B cell (primary cell): ENCODE measurements around the gene DPP4. TPM values are rescaled to one million over a fixed set of nuclear protein-coding genes. Genes with fewer than 3 reads are reported as not detected.

Experiments used
- ATAC-seq: fragments of 200-7000 bp; cut with Tn5 transposase; one replicate; pipeline ENCODE4 v1.10.0; 2021; ENCODE audit warnings: low read depth, mild to moderate bottlenecking, moderate number of reproducible peaks, moderate library complexity
- CTCF ChIA-PET: fragments of 350-600 bp; sonication (Branson Sonifier 250); formaldehyde crosslinking; loops from one replicate; lab custom pipeline; 2021; ENCODE audit warnings: antibody characterized with exemption, inconsistent platforms; lab: Charles Lee
- POLR2A ChIA-PET: fragments of 350-600 bp; sonication (Branson Sonifier 250); formaldehyde crosslinking; loops from one replicate; lab custom pipeline; 2021; ENCODE audit warnings: antibody characterized with exemption; lab: Charles Lee
- DNase-seq: peaks from one replicate; pipeline ENCODE4 v3.0.0; 2013
- H2AFZ ChIP-seq: 2 replicates; pipeline ENCODE4 v1.6.1; 2012; ENCODE audit warnings: mild to moderate bottlenecking, low read depth, low read length; ENCODE audit not compliant: insufficient read depth, poor library complexity, severe bottlenecking
- H3K27ac ChIP-seq, 2 donors: 1 replicate in 1 of 2; 2 replicates in 1 of 2; pipeline ENCODE4 v1.5.1; 2012 to 2013; ENCODE audit warnings: low read length in 2 of 2, mild to moderate bottlenecking in 2 of 2, moderate library complexity in 1 of 2
- H3K27me3 ChIP-seq, 4 experiments: fragments of 200-600 bp in 1 of 4; sonication (generic) in 1 of 4; replicated peaks in 1 of 4; 1 replicate in 2 of 4; 2 replicates in 2 of 4; pipeline versions ENCODE4 v1.6.1 to v1.7.0; 2013 to 2016; ENCODE audit warnings: low read length in 3 of 4, mild to moderate bottlenecking in 2 of 4, mixed read lengths in 1 of 4, moderate library complexity in 1 of 4; ENCODE audit not compliant: insufficient read depth in 4 of 4, control insufficient read depth in 3 of 4; ENCODE audit errors: control extremely low read depth in 1 of 4
- H3K36me3 ChIP-seq, 2 experiments: replicated peaks in 1 of 2; 1 replicate in 1 of 2; 2 replicates in 1 of 2; pipeline versions ENCODE4 v1.6.1 to v1.7.1; 2013; ENCODE audit warnings: low read length in 1 of 2; ENCODE audit not compliant: insufficient read depth in 2 of 2, control insufficient read depth in 1 of 2; ENCODE audit errors: control extremely low read depth in 1 of 2, extremely low read depth in 1 of 2
- H3K4me1 ChIP-seq, 2 donors: fragments of 200-600 bp in 1 of 2; sonication (generic) in 1 of 2; 1 replicate in 1 of 2; 2 replicates in 1 of 2; pipeline versions ENCODE4 v1.5.1 to v1.6.1; 2013 to 2017; ENCODE audit warnings: low read length in 2 of 2; ENCODE audit not compliant: control insufficient read depth in 2 of 2, insufficient read depth in 2 of 2
- H3K4me2 ChIP-seq: replicated peaks from 2 replicates; pipeline ENCODE3; 2012; ENCODE audit warnings: mild to moderate bottlenecking, low read depth, low read length; ENCODE audit not compliant: poor library complexity, severe bottlenecking
- H3K4me3 ChIP-seq, 5 experiments: fragments of 200-600 bp in 1 of 5; sonication (generic) in 1 of 5; 1 replicate in 3 of 5; 2 replicates in 2 of 5; pipeline versions ENCODE4 v1.5.1 to v1.7.0; 2011 to 2016; ENCODE audit warnings: low read length in 4 of 5, mild to moderate bottlenecking in 4 of 5, low read depth in 2 of 5, control low read depth in 1 of 5, moderate library complexity in 1 of 5; ENCODE audit not compliant: insufficient read depth in 1 of 5; ENCODE audit errors: control extremely low read depth in 1 of 5, extremely low read depth in 1 of 5
- H3K79me2 ChIP-seq: fragments of 200-600 bp; sonication (generic); one replicate; pipeline ENCODE4 v1.6.0; 2016; ENCODE audit warnings: low read length; ENCODE audit not compliant: control insufficient read depth, insufficient read depth
- H3K9ac ChIP-seq: fragments of 200-600 bp; sonication (generic); 2 replicates; pipeline ENCODE4 v1.6.1; 2017; ENCODE audit warnings: mild to moderate bottlenecking, low read length, moderate library complexity
- H3K9me3 ChIP-seq, 3 donors: one replicate each; pipeline versions ENCODE4 v1.6.1 to v1.7.1; 2013; ENCODE audit warnings: low read length in 2 of 3; ENCODE audit not compliant: control insufficient read depth in 2 of 3, insufficient read depth in 1 of 3; ENCODE audit errors: control extremely low read depth in 1 of 3
- H4K20me1 ChIP-seq: 2 replicates; pipeline ENCODE4 v1.6.0; 2012; ENCODE audit warnings: mild to moderate bottlenecking, low read length; ENCODE audit not compliant: insufficient read depth, control insufficient read depth, poor library complexity, severe bottlenecking
- H3K27ac Mint-ChIP-seq: one replicate; pipeline ENCODE4 v1.8.0; 2021; ENCODE audit warnings: mixed read lengths
- H3K27me3 Mint-ChIP-seq: one replicate; pipeline ENCODE4 v1.8.0; 2021; ENCODE audit warnings: mixed read lengths
- H3K4me1 Mint-ChIP-seq: one replicate; pipeline ENCODE4 v1.8.0; 2021; ENCODE audit warnings: mixed read lengths
- H3K4me3 Mint-ChIP-seq: one replicate; pipeline ENCODE4 v1.8.0; 2021; ENCODE audit warnings: mixed read lengths
- H3K9me3 Mint-ChIP-seq: one replicate; pipeline ENCODE4 v1.8.0; 2022; ENCODE audit warnings: mixed read lengths; ENCODE audit not compliant: insufficient read depth
- CTCF ChIP-seq: fragments of 200-600 bp; IDR thresholded peaks from one replicate; pipeline ENCODE4 v1.8.0; 2022; ENCODE audit warnings: antibody characterized with exemption, mild to moderate bottlenecking
- EZH2 ChIP-seq: IDR thresholded peaks from 2 replicates; pipeline ENCODE4 v1.6.1; 2012; ENCODE audit warnings: borderline replicate concordance, low read depth, mild to moderate bottlenecking, moderate library complexity, low read length; ENCODE audit not compliant: insufficient read depth, poor library complexity, severe bottlenecking
- WGBS: methylation state at CpG from one replicate; pipeline ENCODE4 v1.1.5; 2013; ENCODE audit warnings: missing lambda C conversion rate; ENCODE audit not compliant: insufficient coverage; 5-methylcytosine and 5-hydroxymethylcytosine counted together
- intact Hi-C: fragments of 100-400 bp; cut with micrococcal nuclease; formaldehyde crosslinking; loops from one replicate; pipeline ENCODE4 v1.10.0; 2022
- polyA plus RNA-seq: library from polyadenylated mRNA; depleted of rRNA; stranded (reverse); fragments of >200 nt; gene quantifications from 2 replicates; pipeline ENCODE4 v1.2.3, GENCODE V29; 2012
- total RNA-seq, 2 donors: library from RNA; stranded (reverse); fragments of 120-200 nt in 1 of 2; gene quantifications; 1 replicate in 1 of 2; 2 replicates in 1 of 2; pipeline versions ENCODE4 v1.2.3 to v1.2.4, GENCODE V29; 2013 to 2022

Gene DPP4
- total and polyA plus RNA-seq, 2 donors (not counting 1 experiment from before 2014, with no cell fraction given), result 0.18 to 1.2 TPM

DNA sequence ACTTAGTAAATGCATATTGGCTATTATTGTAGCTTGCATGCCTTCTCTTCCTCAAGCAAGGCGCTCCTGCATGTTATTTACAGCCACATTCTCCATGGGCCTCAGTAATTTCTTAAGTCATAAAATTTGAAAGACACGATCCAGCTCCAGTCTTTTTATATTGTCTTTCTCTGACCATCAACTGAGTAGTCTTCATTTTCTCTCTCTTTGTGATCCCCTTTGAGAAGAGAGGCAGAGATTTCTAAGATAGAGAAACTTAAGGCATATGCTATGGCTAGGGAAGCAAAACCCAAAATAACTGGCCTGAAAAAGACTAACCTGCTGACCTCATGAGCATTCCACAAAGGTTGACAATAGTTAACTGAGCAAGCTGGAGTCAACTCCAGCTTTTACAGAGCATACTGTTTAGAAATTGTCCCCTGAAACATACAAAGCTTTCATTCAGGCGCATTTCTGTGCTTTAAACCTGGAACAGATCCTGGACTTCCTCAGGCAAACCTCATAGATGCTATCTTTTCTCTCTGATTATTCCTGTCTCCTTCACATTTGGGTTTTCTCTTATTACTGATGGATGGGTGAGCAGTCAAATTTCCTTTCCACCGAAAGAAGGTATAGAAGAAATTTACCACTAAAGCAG lies 4.6 kb downstream of the DPP4 start:
- no peak overlapping the region for H3K9ac ChIP-seq
- no peak overlapping the region for H3K4me3 Mint-ChIP-seq

More for the DNA sequence above, 4.6 kb downstream of the DPP4 start:
- DNase-seq (no peak), ATAC-seq (no peak)
- CTCF ChIA-PET, result interaction anchor here (1.5 kb wide), 1 partner anchor 13 kb away, joined by 4 read pairs; no protein-coding TSS in a partner anchor
- no peaks in the 10 kb centered on the region for H3K9me3 Mint-ChIP-seq
- H3K4me1 Mint-ChIP-seq, result peaks cover 8% of the 10 kb centered on the region
- TF ChIP-seq EZH2, result no peak
- no peak for TF ChIP-seq CTCF
- H4K20me1 ChIP-seq, result no peaks in the 10 kb centered on the region
- H3K27ac ChIP-seq, result no peak overlapping the region
- H3K27ac Mint-ChIP-seq, result no peak overlapping the region
- intact Hi-C loops, result no loop called here
- peaks cover 11 to 12% of the 10 kb centered on the region in 2 donors for H3K4me1 ChIP-seq
- no peaks in the 10 kb centered on the region for H3K9me3 ChIP-seq
- H3K79me2 ChIP-seq, result no peaks in the 10 kb centered on the region
- peaks cover 0 to 11% (median 6%) of the 10 kb centered on the region in 4 experiments for H3K27me3 ChIP-seq
- POLR2A ChIA-PET, result no interaction called here
- no peak overlapping the region for H3K4me3 ChIP-seq
- WGBS, result 83% methylated on average over 1 of the region's 4 CpGs
- H3K27me3 Mint-ChIP-seq, result peaks cover 25% of the 10 kb centered on the region
- H2AFZ ChIP-seq, result no peak overlapping the region
- no peak overlapping the region for H3K4me2 ChIP-seq
- H3K36me3 ChIP-seq, result no peaks in the 10 kb centered on the region
